T follicular helper cell (primary cell): ENCODE measurements around the gene ZNF282.

Source experiments
- DNase-seq: peaks from one replicate; pipeline ENCODE4 v3.0.0-alpha.2; 2020; ENCODE audit warnings: low read depth
- total RNA-seq, 2 experiments: gene quantifications; one replicate each; lab custom pipeline; 2026; lab: John Stamatoyannopoulos, UW

ZNF282 gene
- total RNA-seq = 36.1 to 36.6 reads per million in 2 experiments

DNA sequence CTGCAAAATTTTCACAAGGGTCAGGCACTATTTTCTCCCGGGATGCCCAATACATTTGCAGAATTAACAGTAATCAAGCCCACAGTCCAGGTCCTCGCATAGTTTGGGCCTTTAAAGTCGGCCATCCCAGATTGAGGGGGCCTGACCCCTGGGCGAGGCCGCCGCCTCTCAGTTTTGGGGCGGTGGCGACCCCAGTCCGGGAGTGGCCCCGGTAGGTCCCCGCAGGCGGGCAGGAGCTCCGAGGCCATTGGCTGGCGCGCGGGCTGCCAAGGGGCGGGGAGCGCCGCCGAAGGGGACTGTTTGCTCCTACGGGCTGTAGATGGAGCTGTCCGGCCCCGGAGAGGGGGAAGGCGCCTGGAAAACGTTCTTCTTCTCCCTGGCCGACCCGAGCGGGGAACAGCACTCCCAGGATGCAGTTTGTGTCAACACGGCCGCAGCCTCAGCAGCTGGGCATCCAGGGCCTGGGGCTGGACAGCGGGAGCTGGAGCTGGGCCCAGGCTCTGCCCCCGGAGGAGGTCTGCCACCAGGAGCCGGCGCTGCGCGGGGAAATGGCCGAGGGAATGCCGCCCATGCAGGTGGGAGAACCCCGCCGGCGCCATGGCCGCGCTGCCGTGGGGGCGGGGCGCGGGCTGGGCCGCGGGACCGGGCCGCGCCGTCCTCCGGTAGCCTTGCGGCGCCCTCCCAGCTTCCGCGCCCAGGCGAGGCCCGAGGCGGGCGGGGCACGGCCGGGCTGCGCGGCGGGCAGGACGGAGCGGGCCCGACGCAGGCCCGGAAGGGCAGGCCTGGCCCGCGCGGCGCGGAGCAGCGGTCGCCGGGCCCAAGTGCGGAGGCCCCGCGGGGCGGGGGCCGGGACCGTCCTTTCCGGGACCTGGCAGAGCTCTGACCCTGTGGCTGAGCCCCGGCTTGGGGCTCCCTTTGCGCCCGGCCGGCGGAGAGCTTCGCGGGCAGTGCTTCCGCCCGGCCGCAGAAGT is at the start of gene ZNF282:
Gene ZNF282, plus strand, starts transcription at position 367 of the 971 bp plus-strand sequence. Its CDS starts 44 bp downstream, at position 411.
- peak; percentile 42 for DNase-seq

DNA sequence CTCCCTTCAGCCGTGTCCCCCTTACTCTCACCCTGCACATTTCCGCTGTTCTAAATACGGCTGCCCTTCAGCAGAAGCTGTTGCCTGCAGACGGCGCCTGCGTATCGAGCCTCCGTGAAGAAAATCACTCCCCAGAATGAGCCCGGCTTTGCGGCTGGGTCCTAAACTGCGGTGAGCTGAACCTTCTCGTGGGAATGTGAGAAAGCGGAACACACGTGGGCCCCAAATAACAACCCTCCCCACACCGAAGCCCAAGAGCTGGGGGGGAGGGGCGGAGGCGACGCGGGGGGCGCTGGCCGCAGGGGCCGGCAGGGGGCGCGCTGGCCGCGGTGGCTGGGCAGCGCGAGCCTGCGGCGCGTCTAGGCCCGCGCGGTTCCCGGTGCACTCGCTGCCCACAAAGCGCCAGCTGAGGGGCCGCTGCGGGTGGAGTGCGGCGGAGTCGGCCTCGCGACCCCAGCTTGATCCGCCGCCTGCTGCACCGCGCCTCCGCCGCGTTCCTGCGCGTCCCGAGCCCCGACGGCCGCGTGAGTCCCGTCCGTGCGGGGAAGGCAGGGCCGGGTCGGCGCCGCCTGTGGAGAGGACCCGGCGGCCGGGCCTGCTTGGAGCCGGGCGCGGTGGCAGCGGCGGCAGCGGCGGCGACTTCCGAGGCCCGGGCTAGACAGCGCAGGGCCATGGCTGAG is 48.1 kb upstream of the ZNF282 start, which contains the start of gene ZNF398:
Gene ZNF398, plus strand, starts transcription at position 382 of the 680 bp plus-strand sequence. Its CDS starts 290 bp downstream, at position 672.
- DNase-seq = peak; percentile 64

DNA sequence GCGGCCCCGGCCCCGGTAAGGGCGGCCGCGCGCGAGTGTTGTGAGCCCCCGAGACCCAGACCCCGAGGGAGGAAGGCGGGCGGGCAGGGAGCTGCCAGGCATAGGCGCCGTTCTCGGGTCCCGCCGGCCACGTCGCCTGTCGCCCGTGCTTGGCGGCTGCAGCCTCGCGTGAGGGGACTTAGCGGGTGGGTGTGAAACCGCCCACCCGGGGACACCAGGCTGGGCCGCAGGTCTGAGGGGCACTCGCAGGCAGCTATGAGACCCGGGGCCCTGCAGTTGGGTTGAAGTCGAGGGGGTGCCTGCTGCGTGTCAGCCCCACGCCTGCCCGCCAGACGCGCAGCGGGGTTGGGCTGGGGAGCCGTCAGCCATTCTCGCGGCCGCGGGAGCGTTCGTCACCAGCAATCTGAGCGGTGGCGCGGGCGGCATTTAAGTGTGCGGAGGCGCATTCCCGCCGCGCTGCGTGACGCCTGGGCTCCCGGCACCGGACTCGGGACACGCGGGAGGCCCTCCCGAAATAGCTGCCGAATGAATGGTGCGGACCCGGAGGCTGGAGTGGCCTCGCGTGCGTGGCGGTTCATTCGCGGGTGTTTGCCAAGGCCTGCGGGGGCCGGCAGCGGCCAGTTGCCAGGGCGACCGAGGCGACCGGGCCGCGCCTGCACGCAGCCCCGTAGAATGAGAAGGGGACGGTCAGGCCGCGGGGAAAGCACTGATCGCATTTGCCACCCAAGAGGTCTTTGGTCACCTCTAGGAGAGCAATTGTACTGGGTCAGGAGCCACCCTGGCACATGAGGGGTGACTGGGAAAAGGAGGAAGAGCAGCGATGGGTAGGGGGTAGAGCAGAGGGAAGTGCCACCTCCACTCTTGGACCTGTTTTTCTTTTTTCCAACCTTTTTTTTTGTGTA is 47.3 kb upstream of the ZNF282 start:
- DNase-seq = peak; percentile 62

DNA sequence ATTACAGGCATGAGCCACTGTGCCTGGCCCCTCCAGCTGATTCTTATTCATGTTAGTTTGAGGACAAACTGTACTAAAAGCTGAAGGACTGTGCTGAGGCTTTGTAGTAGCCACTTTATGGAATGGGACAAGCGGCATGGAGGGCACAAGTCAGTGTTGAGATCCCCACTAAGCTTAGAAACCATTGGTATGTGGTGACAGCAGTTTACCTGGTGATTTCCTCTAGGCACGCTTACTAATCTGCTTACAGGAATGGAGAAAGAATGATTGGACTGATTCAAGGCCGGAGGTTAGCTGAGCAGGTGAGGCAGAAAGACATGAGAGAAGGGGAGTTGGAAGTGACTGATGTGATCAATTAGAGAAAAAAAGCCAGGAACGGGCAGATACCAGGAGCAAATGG is 44.4 kb upstream of the ZNF282 start:
- DNase-seq = no peak

DNA sequence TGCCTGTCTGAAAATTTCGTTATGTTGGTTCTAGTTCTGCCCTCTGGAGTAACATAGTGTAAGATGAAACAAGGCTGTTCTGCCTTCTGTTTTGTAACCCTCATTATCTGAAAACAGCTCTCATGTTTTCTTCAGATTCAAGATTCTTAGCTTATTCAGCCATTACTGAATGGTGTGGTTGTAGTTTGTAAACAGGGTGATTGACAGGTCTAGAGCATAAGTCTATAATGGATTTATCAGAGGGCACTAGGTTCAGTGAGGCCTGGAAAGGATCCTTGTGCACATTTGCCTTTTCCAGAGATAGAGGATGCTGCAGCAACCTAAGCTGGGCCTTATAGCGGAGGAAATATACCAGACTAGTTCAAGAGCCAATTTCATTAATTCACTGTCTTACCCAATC is 42.0 kb upstream of the ZNF282 start:
- DNase-seq = no peak

DNA sequence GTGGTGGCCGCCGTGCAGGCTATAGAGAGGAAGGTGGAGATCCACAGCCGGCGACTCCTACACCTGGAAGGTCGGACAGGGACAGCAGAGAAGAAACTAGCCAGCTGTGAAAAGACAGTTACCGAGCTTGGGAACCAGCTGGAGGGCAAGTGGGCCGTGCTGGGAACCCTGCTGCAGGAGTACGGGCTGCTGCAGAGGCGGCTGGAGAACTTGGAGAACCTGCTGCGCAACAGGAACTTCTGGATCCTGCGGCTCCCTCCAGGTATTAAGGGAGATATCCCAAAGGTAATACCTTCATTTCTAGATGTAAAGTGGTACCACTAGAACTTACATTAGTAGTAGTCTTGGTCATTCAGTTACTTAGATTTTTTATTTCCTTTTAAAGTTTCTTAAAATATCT is 41.3 kb upstream of the ZNF282 start:
- DNase-seq = no peak

DNA sequence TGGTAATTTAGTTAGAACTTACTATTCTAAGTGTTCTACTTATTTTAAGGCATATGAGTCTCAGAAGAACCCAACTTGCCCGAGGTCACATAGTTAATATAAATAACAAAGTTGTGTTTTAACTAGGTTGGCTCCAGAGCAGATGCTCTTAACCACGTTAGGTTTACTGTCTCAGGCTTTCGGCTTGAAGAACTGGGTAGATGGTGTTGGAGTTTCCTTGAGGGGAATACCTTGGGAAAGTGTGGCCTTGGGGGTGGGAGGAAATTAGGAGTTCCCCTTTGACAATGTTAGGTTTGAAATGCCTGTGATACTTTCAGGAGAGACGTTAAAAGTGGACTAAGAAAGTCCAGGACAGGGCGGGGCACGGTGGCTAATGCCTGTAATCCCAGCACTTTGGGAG is 38.4 kb upstream of the ZNF282 start:
- no peak for DNase-seq

DNA sequence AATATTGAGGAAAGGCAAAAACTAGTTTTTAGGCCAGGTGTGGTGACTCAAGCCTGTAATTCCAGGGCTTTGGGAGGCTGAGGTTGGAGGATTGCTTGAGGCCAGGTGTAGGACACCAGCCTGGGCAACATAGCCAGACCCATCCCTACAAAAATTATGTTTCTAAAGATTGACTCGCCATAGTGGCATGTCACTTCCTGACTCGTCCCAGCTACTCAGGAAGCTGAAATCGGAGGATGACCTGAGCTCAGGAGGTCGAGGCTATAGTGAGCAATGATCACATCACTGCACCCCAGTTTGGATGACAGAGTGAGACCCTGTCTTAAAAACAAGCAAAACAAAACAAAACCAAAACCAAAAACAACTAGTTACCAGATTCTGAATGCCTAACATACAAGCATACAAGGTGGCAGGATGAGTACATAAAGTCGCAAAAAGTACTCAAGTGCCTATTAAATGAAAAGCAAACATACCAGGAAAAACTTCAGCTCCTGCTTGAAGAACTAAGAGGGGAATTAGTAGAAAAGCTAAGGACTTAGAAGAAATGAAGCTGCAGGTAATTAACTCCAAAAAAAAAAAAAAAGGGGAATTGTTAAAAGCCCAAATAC is 34.0 kb upstream of the ZNF282 start:
- DNase-seq = no peak

DNA sequence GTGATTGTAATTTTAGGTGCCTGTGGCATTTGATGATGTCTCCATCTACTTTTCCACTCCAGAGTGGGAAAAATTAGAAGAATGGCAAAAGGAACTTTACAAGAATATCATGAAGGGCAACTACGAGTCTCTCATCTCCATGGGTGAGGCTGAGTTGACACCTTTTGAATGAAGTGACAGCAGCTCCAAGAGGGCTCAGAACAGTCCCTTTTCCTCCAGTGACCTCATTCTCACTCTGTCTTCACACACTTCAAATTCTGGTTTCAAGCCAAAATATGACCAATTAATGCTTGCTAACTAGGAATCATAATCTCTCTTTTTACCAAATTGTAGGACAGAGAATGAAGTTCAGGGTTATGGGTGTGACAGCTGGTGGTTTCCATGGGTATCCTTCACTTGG is 29.2 kb upstream of the ZNF282 start:
- DNase-seq = no peak

DNA sequence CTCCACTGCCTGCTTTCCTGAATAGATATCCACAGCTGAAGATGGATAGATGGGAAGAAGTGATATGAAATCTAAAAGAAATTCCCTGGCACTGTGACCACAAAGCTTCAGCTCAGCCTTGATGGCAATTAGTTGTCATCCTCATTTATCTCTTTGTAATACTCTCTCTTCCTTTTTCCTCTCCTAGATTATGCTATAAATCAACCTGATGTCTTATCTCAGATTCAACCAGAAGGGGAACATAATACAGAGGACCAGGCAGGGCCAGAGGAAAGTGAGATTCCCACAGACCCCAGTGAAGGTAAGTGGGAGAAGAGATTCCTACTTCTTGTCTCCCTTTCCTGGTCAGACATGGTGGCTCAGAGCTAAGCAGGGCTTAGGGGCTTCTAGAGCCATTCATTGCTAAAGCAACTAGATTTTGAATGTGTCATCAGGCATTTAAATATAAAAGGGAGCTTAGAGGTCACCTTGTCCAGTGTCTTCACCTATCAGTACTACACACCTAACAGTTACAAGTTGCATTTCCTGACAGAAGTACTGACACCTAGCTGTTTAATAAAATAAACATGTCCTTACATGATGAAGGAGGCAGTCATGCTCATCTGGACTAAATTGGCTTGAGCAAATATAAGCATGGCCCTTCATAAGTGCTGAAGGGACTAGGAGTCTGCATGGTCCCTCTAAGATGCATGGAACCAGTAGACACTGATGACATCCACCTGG is 28.6 kb upstream of the ZNF282 start:
- DNase-seq = no peak

DNA sequence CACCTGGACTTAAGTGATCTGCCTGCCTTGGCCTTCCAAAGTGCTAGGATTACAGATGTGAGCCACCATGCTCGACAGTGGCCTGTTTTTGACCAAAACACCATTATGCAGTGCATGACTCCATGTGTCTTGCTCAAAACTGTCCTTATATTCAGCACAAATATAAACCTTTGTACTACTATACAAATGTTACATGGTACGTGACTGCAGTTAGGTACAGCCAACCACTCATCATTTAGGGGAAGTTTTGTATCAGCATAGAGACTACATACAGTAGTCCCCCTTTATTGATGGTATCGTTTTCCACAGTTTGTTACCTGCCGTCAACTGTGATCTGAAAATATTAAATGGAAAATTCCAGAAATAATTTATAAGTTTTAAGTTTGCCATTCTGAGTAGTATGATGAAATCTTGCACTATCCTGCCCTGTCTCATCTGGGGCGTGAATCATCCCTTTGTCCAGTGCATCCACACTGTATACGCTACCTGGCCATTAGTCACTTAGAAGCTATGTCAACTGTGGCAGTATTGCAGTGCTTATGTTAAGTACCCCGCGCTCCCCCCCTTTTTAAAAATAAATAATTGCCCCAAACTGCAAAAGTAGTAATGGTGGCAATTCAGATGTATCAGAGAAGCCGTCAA is 23.3 kb upstream of the ZNF282 start:
- no peak for DNase-seq

DNA sequence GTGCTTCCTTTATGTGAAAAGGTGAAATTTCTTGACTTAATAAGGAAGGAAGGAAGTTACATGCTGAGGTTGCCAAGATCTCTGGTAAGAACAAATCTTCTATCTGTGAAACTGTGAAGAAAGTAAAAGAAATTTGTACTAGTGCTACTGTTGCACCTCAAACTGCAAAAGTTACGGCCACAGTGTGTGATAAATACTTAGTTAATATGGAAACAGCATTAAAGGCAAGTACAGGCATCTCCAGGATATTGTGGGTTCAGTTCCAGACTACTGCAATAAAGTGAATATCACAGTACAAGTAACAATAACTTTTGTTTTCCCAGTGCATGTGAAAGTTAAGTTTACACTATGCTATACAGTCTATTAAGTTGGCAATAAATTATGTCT is 22.8 kb upstream of the ZNF282 start:
- DNase-seq = no peak

DNA sequence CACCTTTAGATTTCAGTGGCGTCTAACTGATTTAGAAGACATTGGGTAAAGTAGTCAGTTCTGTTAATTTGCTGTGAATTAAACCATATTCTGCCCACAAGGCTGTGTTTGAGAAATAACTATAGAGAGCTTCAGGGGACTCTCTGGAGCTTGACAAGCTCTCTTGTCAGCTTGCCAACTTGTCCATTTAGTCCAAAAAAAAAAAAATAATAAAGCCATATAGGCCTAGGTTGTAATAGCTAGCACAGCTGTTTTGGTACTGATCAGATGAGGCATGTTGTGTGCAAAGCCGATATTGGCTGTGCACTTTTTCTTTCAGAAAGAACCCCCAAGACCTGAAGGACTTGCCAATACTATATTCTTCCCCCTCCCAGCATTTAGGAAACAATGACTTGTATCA is 20.2 kb upstream of the ZNF282 start:
- no peak for DNase-seq

DNA sequence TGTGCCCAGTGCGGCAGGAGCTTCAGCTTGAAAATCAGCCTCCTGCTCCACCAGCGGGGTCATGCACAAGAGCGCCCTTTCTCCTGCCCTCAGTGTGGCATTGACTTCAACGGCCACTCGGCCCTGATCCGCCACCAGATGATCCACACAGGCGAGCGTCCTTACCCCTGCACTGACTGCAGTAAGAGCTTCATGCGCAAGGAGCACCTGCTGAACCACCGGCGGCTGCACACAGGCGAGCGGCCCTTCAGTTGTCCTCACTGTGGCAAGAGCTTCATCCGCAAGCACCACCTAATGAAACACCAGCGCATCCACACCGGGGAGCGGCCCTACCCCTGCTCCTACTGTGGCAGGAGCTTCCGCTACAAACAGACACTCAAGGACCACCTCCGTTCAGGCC is 16.1 kb upstream of the ZNF282 start:
- DNase-seq = no peak

DNA sequence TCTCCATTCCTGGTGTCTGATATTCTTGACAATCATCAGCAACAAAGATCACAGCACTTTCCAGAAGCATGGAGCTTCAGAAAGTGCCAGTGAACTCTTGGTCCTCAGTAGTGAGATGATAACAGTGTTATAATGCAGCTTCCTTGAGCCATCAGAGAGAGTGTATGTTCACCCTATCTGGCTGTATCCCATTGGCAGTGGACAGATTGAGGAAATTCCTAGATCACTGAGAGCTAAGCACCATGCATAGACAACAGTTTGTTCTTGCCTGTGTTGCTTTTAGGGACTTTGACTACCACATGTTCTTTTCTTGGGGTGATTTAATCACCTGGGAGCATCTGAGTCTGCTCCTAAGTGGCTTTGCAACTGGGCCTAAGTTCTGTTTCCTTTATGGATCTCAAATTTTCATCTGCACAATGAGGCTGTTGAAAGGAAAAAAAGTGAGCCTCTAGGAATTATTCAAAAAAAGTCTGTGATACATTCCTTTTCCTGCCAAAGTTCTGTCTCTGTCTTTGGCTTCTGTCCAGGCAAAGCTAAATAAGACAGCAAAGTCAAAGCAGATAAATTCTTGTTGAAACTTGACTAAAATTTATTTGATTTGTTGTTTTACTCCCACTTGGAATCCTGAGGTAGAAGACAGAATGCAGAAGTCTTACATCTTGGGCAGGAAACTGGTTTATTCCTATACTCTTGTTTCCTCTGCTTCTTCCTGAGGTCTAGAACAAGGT is 14.5 kb upstream of the ZNF282 start:
- DNase-seq = no peak

DNA sequence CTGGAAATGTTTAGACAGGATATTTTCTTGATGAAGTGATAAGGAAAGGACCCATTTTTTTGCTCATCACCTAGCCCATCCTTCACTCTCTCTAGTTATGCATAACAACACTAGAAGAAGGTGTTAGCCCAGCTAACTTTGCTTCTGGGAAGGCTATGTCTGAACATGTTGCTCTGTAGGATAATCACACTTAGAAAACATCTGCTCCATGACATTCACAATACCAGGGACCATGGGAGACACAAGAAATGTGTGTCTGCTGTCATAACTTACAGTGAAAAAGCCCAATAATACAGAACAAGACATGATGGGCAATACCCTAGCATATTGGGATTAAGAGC is 13.9 kb upstream of the ZNF282 start:
- DNase-seq = no peak

DNA sequence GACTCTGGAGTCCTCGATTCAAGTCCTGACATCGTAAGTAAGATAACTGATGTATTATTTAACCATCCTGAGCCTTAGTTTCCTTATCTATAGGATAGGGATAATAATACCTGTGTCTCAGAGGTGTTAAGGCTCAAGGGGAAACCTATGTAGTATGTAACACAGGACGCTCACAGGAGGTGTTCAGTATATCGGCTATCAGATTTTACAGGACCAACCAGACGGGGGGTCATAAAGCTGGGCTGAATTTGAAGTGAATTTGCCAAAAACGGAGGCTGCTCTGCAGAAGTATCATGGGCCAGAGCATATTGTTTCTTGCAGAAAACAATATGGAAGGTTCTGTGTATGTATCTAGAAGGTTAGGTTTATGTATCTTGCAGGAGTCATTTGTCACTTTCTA is 11.1 kb upstream of the ZNF282 start:
- no peak for DNase-seq

DNA sequence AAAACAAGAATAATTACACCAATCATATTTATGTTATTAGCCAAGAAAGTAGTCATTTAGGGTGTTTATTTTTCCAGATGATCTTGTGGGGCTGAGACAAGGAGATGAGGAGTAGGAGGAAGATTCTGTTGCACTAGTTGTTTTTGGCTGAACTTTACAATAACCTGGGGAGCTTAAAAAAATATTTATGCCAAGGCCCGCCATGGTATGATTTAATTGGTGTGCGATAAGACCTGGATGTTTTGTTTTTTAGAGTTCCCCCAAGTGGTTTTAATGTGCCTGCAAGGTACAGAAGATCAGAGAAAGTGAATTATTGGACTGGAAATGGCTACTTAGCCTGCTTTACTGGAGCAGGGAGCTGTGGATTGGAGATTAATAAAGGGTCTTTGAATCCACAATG is 7.1 kb upstream of the ZNF282 start:
- no peak for DNase-seq

DNA sequence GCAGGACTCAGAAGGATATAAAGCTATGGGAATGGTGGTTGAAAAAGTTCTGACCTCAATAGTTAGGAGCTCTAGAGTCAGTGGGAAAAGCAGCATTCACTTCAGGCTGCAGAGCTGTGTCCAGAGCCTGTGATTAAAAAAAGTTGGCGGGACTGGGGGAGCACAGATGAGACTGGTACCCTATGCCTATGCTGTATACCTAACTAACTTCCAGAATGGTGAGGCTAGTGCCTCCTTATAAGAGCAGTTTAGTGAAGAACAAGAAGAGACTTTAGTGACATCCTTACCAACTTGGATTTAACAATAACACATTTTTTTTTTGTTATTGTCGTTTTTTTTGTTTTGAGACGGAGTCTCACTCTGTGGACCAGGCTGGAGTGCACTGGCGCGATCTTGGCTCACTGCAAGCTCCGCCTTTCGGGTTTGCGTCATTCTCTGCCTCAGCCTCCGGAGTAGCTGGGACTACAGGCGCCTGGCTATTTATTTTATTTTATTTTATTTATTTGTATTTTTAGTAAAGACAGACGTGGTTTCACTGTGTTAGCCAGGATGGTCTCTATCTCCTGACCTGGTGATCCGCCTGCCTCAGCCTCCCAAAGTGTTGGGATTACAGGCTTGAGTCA is 6.6 kb upstream of the ZNF282 start:
- no peak for DNase-seq
